ENCODE results near the gene EPHB3.

GRCh38 chr3:184512621-184513020, 49.0 kb upstream of the EPHB3 start:
- no peak for TF ChIP-seq CTCF (IDR thresholded peaks at IDR 0.05; ENCODE audit: low read depth, low read length, missing input control)
- TF ChIP-seq JUND (IDR thresholded peaks at IDR 0.05), result no peak
- TF ChIP-seq ZBTB33 (IDR thresholded peaks at IDR 0.05), result no peak
